Left hindlimb (tissue), 1 donor: ENCODE results near the gene NLRP5.
A peak's percentile ranks its signal among the peaks of the same experiment; 100 is the strongest.
"Not testable (repeated sequence)": the region's sequence is repeated elsewhere in the genome, so short reads cannot be mapped to it uniquely, and the experiment has no call there.

Experiments
- DNase-seq: peaks from one replicate; pipeline ENCODE4 v3.0.0-alpha.2; 2018

NLRP5 gene

GRCh38 chr19:56079609-56080008, 93.0 kb downstream of the NLRP5 start:
- no peak for DNase-seq

- DNase-seq: peak; percentile 69
Measured at GRCh38 chr19:56080669-56081401, 94.3 kb downstream of the NLRP5 start.

DNA sequence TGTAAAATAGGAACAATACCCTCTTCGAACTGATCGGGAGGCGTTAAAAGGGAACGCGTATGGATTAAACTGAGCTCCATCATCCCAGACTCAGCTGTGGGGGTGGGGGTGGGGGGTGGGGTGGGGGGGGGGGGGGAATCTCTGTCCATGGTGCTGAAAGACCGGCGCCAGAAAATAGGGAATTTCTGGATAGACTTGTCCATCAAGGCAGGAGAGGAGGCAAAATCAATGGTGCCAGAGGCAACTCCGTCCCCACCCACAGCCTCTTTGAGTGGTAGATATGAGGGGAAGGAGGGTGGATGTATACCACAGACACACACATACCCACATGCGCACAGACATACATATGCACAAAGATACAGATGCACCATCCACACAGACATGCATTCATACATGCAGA, 97.1 kb downstream of the NLRP5 start:
- no peak for DNase-seq

- no peak for DNase-seq
Measured at GRCh38 chr19:56084835-56085536, 98.4 kb downstream of the NLRP5 start.

DNA sequence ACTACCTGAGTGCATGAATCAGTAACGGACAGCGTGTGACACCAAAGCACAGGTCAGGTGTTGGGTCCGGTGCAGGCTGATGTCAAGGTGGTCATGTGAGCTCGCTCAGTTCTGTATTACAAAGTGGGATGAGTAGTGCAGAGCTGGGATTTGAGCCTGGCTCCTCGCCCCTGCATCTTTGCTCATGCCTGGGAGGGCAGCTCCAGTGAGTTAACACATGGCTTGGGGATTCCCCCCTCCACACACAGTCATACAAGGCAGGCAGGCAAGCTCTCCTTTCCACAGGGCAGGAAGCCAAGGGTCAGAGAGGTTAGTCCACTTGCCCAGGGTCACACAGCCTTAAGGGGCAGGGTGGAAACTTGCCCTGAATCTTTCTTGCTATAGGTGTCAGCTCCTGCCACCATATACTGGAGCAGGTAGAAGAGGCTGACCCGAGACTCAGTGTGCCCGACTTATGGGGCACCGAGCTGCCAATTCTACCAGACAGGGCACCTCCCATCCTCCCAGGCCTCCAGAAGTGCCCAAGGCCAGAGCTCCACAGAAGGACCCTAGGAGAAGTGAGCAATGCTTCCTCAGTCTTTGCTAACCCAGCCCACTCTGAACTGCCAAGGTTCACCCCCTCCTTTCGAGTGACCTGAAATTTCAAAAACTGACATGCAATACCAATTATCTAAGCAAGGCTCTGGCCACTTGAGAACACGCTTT, 99.1 kb downstream of the NLRP5 start:
- DNase-seq: no peak

GRCh38 chr19:56086671-56087430, 100.3 kb downstream of the NLRP5 start:
- DNase-seq: no peak

DNA sequence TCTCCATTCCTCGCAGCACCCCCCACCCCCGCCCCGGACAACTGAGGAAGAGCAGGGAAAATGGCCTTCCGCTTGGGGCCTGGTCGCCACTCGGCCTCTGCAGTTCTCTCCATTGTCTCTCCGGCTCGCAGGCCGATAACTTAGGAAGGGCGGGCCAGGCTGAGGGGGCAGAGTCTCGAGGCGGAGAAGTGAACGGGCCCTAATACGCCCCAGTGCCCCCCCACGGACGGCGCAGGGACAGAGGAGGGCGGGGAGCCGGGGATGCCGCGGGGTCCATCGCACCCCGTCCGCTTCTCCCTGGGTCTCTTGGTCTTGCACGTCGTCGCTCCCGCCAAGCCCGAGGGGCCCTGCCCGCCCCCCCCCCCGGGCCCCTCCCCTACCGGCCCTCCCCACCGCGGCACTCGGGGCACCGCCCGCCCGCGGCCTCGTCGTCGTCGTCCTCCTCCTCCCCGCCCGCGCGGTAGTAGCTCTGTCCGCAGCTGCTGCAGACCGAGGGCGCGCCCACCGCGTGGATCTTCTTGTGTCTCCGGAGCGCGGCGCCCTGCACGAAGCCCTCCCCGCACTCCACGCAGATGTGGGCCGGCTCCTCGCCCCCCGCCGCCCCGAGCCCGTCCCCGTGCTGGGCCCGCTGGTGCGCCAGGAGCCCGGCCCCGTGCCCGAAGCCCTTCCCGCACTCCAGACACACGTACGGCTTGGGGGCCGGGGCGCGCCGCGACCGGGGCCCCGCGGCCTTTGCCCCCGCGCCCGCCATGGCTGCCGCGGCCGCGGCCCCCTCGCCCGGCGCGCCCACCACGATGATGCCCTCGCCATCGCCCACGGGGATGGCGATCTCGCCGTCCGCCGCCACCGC, 101.3 kb downstream of the NLRP5 start:
- DNase-seq: no peak

GRCh38 chr19:56088497-56089215, 102.1 kb downstream of the NLRP5 start:
- DNase-seq: no peak

- DNase-seq: no peak
Measured at GRCh38 chr19:56089344-56089743, 102.8 kb downstream of the NLRP5 start.

- DNase-seq: no peak
Measured at GRCh38 chr19:56091066-56091490, 104.5 kb downstream of the NLRP5 start.

GRCh38 chr19:56091751-56092546, 105.4 kb downstream of the NLRP5 start:
- peak; percentile 4 for DNase-seq

DNA sequence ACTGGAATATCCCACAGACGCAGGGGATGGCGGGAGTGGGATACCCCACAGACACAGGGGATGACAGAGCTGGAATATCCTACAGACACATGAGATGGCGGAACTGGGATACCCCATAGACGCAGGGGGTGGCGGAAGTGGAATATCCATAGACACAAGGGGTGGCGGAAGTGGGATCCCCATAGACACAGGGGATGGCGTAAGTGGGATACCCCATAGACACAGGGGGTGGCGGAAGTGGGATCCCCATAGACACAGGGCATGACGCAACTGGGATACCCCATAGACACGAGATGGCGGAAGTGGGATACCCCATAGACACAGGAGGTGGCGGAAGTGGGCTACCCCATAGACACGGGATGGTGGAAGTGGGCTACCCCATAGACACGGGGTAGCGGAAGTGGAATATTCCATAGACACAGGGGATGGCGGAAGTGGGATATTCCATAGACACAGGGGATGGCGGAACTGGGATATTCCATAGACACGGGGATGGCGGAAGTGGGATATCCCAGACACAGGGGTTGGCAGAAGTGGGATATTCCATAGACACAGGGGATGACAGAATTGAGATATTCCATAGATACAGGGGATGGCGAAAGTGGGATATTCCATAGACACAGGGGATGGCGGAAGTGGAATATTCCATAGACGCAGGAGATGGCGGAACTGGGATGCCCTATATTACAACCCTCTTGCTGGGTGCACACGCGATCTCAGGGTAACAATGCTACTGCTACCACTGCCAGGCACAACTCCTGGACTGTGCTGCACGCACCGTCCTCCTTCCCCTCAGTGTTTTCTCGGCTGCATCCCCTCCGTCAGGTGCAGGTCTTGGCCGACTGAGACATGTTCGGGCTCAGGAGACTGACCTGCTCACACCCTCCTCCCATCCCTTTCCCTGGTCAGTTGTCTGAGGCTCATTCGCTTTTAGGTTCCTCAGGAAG, 106.4 kb downstream of the NLRP5 start:
- DNase-seq: peak; percentile 17

- DNase-seq: peak; percentile 8
Measured at GRCh38 chr19:56094449-56094848, 107.9 kb downstream of the NLRP5 start.

GRCh38 chr19:56096665-56097064, 110.1 kb downstream of the NLRP5 start:
- no peak for DNase-seq

GRCh38 chr19:56097306-56097705, 110.7 kb downstream of the NLRP5 start:
- no peak for DNase-seq

DNA sequence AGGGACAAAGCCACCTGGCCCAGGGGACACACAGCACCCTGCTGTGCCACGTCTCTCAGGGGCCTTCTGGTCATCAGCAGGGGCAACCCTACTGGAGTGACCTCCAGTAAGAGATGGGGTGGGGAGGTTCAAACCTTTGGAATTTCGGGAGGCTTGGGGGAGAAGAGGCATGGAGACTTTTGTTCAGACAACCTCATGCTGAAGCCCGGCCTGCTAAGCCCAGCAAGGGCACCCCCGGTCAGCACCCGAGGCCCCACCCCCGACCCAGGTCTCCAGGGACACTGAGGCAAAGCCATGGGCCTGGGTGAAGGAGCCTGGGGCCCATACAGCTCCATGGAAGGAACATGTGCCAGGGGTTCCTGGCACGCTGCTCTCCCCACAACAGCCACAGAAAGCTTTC, 111.2 kb downstream of the NLRP5 start:
- DNase-seq: no peak

GRCh38 chr19:56098237-56098636, 111.7 kb downstream of the NLRP5 start:
- DNase-seq: not testable (repeated sequence)

DNA sequence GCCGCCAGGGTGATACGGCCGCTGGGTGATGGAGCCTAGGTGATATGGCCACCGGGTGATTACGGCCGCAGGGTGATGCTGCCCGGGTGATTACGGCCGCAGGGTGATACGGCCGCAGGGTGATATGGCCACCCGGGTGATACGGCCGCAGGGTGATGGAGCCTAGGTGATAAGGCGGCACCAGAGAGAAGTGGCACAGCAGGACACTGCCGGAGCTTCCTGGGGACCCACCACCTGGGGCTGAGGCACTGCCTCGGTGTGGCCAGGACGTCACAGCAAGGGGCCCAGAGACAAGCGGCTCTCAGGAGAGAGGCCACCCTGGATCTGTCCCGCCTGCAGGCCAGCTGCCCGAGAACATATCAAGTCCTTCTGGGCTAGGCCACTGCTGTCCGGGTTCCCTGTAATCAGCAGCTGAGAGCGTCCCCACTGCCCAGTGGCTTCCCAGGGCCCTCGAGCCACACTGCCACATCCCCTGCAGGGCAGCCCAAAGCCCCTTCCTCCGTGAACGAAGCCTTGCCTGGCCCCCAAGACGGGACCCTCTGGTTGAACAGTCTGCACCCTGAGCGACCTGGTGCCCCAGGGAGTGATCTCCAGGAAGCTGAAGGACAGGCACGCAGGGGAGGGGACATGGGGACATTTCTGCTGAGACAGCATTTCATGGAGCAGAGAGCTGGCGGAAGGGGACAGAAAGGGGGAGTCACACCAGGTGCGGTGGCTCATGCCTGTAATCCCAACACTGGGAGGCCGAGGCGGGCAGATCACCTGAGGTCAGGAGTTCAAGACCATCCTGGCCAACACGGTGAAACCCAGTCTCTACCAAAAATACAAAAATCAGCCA, 112.4 kb downstream of the NLRP5 start:
- no peak for DNase-seq
